ENCODE measurements around the gene TECRL. TPM values are rescaled to one million over a fixed set of nuclear protein-coding genes. Genes with fewer than 3 reads are reported as not detected.

Gene TECRL
- total and polyA plus RNA-seq, 2 of the 4 experiments (the other 2 are of a cell fraction): not detected

GRCh38 chr4:64417974-64418373 is 8.7 kb upstream of the TECRL start:
- Histone ChIP-seq H2AK9ac (replicated peaks; ENCODE audit: low read depth, low read length, poor library complexity) (no peak overlapping the region), H4K5ac (ENCODE audit: low read depth, low read length) (no peak overlapping the region), H3K4me1 (ENCODE audit: control insufficient read depth, insufficient read depth, low read length) (no peaks in the 10 kb centered on the region), H3K36me3 (ENCODE audit: control insufficient read depth, insufficient read depth, low read length) (no peaks in the 10 kb centered on the region), H4K20me1 (ENCODE audit: insufficient read depth, low read length) (no peaks in the 10 kb centered on the region), H3K18ac (ENCODE audit: low read depth, low read length) (no peak overlapping the region), H3K9me3 (ENCODE audit: control insufficient read depth, insufficient read depth, low read length) (peaks cover 2% of the 10 kb centered on the region; the same call in 1 of the 2 replicates), H4K8ac (ENCODE audit: low read depth in 2 of 2, low read length in 2 of 2) (no peak overlapping the region), H3K4me2 (ENCODE audit: low read depth, low read length) (no peak overlapping the region), H2BK120ac (ENCODE audit: low read depth, low read length) (no peak overlapping the region), H2BK20ac (ENCODE audit: low read depth, low read length) (no peak overlapping the region), H2BK15ac (ENCODE audit: low read depth, low read length) (no peak overlapping the region), H2AK5ac (ENCODE audit: low read depth, low read length) (no peak overlapping the region), H3K27ac (ENCODE audit: insufficient read depth, low read length) (no peak overlapping the region), H2BK5ac (ENCODE audit: low read depth, low read length, poor library complexity, severe bottlenecking) (no peak overlapping the region), H3K56ac (ENCODE audit: extremely low read depth, insufficient read depth, low read length) (no peak overlapping the region), H2AFZ (replicated peaks; ENCODE audit: low read length, poor library complexity) (no peak overlapping the region), H3K79me1 (ENCODE audit: low read depth in 1 of 2, low read length in 2 of 2) (no peaks in the 10 kb centered on the region), H3K23ac (ENCODE audit: low read depth, low read length) (no peak overlapping the region), H3K4ac (ENCODE audit: low read depth, low read length) (no peak overlapping the region), H3K9ac (ENCODE audit: low read depth, low read length) (no peak overlapping the region), H3K9me1 (ENCODE audit: insufficient read depth, low read length) (no peaks in the 10 kb centered on the region), H3K4me3 (ENCODE audit: insufficient read depth, low read depth, low read length) (no peak overlapping the region), H3K14ac (replicated peaks; ENCODE audit: low read depth, low read length) (no peak overlapping the region), H3K27me3 (ENCODE audit: control insufficient read depth, insufficient read depth, low read length) (no peaks in the 10 kb centered on the region), H4K91ac (ENCODE audit: insufficient read depth, low read depth, low read length) (no peak overlapping the region)
- BruUV-seq (replicated peaks): no TSS peak
- in situ Hi-C loops (cut with MboI; ENCODE audit: low sequenced_read_pairs): no loop called here
- TF ChIP-seq POLR2A (IDR thresholded peaks at IDR 0.05; ENCODE audit: low read depth, low read length) (no peak), ELK1 (IDR thresholded peaks at IDR 0.05; ENCODE audit: borderline replicate concordance, low read depth, low read length) (no peak), NFE2L2 (IDR thresholded peaks at IDR 0.05; ENCODE audit: low read depth, low read length) (no peak), RFX5 (IDR thresholded peaks at IDR 0.05; ENCODE audit: low read depth, low read length) (no peak), CTCF (conservative IDR thresholded peaks at IDR 0.05; ENCODE audit: low read depth, low read length) (no peak), MXI1 (IDR thresholded peaks at IDR 0.05; ENCODE audit: borderline replicate concordance, low read depth, low read length) (no peak), MAZ (IDR thresholded peaks at IDR 0.05; ENCODE audit: borderline replicate concordance, low read depth, low read length) (no peak), RAD21 (IDR thresholded peaks at IDR 0.05; ENCODE audit: low read length) (no peak), FOS (IDR thresholded peaks at IDR 0.05; ENCODE audit: low read depth, low read length) (no peak), SMC3 (IDR thresholded peaks at IDR 0.05; ENCODE audit: low read depth, low read length) (no peak), CHD1 (IDR thresholded peaks at IDR 0.05; ENCODE audit: low read depth, low read length) (no peak), BHLHE40 (IDR thresholded peaks at IDR 0.05; ENCODE audit: low read depth, low read length) (no peak)
- no peak for DNase-seq
- ATAC-seq (ENCODE audit: low read depth): no peak
- intact Hi-C loops (cut with micrococcal nuclease): no loop called here
- POLR2A ChIA-PET (ENCODE audit: unreplicated experiment): no interaction called here
- dilution Hi-C loops (cut with HindIII; ENCODE audit: low sequenced_read_pairs, unreplicated experiment): no loop called here
- WGBS, 2 experiments (ENCODE audit: extremely low coverage in 2 of 2, insufficient read length in 1 of 2): 0% methylated on average over 1 of the region's 1 CpG; no CpG with 5 or more reads in 1 of the 2 experiments
- CTCF ChIA-PET: no interaction called here
